Stomach (tissue), 9 donors: ENCODE results near the gene PDK2. TPM values are rescaled to one million over a fixed set of nuclear protein-coding genes. Genes with fewer than 3 reads are reported as not detected.
A peak's percentile ranks its signal among the peaks of the same experiment; 100 is the strongest.

Experiments
- DNase-seq, 2 donors: peaks; one replicate each; pipeline versions ENCODE4 v3.0.0 to v3.0.0-alpha.2; 2013 to 2019
- H3K27ac ChIP-seq, 5 donors: fragments of 200-600 bp in 4 of 5; sonication (generic) in 4 of 5; one replicate each; pipeline ENCODE4 v1.5.1; 2013 to 2019; ENCODE audit warnings: mild to moderate bottlenecking in 1 of 5, moderate library complexity in 1 of 5
- H3K27me3 ChIP-seq, 3 donors: fragments of 200-600 bp; sonication (generic); one replicate each; pipeline ENCODE4 v1.5.1; 2017 to 2019; ENCODE audit warnings: mixed run types in 1 of 3
- H3K36me3 ChIP-seq, 4 donors: fragments of 200-600 bp; sonication (generic); 1 replicate in 3 of 4; 2 replicates in 1 of 4; pipeline ENCODE4 v1.5.1; 2016 to 2019
- H3K4me1 ChIP-seq, 4 donors: fragments of 200-600 bp; sonication (generic); one replicate each; pipeline ENCODE4 v1.5.1; 2016 to 2019
- H3K4me3 ChIP-seq, 4 donors: fragments of 200-600 bp; sonication (generic) in 3 of 4; one replicate each; pipeline ENCODE4 v1.5.1; 2016 to 2019; ENCODE audit warnings: mild to moderate bottlenecking in 1 of 4
- H3K9me3 ChIP-seq, 4 donors: fragments of 200-600 bp; sonication (generic); one replicate each; pipeline ENCODE4 v1.5.1; 2016 to 2019
- EP300 ChIP-seq: sonication (generic); formaldehyde crosslinking; IDR thresholded peaks from one replicate; pipeline ENCODE4 v1.6.1; 2017; ENCODE audit warnings: antibody characterized with exemption
- POLR2A ChIP-seq, 4 donors: fragments of 450-650 bp; IDR thresholded peaks; one replicate each; pipeline ENCODE4 v1.6.1; 2016; ENCODE audit warnings: antibody characterized with exemption in 4 of 4, control low read depth in 2 of 4, mild to moderate bottlenecking in 1 of 4, moderate library complexity in 1 of 4
- POLR2AphosphoS5 ChIP-seq, 3 donors: sonication (generic); formaldehyde crosslinking; IDR thresholded peaks; one replicate each; pipeline ENCODE4 v1.6.1; 2016; ENCODE audit warnings: antibody characterized with exemption in 3 of 3
- WGBS, 5 donors: extraction: QIAGEN DNeasy Blood & Tissue Kit in 3 of 5; methylation state at CpG; one replicate each; pipeline versions ENCODE4 v1.1.5 to v1.1.7; 2013 to 2018; 5-methylcytosine and 5-hydroxymethylcytosine counted together
- intact Hi-C: fragments of 100-400 bp; cut with DNase I; formaldehyde crosslinking; loops from one replicate; pipeline ENCODE4 v1.15.1; 2023; ENCODE audit warnings: low total_unique reads
- polyA plus RNA-seq, 3 donors: library from polyadenylated mRNA; stranded (reverse); fragments of 200-250 nt; gene quantifications; one replicate each; pipeline ENCODE4 v1.2.3, GENCODE V29; 2013
- total RNA-seq, 5 donors: library from RNA; depleted of rRNA; stranded (reverse); fragments of >200 nt; gene quantifications; one replicate each; pipeline versions ENCODE4 v1.1.0 to v1.2.3, GENCODE V29; 2014 to 2016
- TF ChIP-seq, protein P1 (sequence below), 7 experiments: fragments of 450-650 bp in 4 of 7; fragments of 200-600 bp in 3 of 7; sonication (generic) in 3 of 7; IDR thresholded peaks; one replicate each; pipeline ENCODE4 v1.5.1; 2016 to 2019; ENCODE audit warnings: antibody characterized with exemption in 7 of 7, control low read depth in 2 of 7, mild to moderate bottlenecking in 1 of 7
- donor health status: healthy with polysubstance abuse.
- donor health status: Bipolar disorder and iron deficiency.
- donor health status: healthy.

The PDK2 gene
- total and polyA plus RNA-seq, 8 donors, result 4.6 to 255 (median 20.4) TPM

GRCh38 chr17:50151041-50151936 lies 56.1 kb downstream of the PDK2 start:
- Histone ChIP-seq H3K9me3 (no peaks in the 10 kb centered on the region), H3K36me3 (no peaks in the 10 kb centered on the region), H3K27me3 (no peaks in the 10 kb centered on the region), H3K27ac (peak overlapping the region; percentile 80 to 97 (median 92)), H3K4me3 (peak overlapping the region; percentile 75 to 93 (median 85)), H3K4me1 (peaks cover 61 to 88% (median 73%) of the 10 kb centered on the region in 4 donors)
- intact Hi-C loops, result no loop called here
- 0 to 2% (median 1%) methylated on average over 32 to 40 of the region's 40 CpGs for WGBS, 5 donors
- DNase-seq, result peak; percentile 91 to 97
- TF ChIP-seq POLR2AphosphoS5 (IDR thresholded peaks at IDR 0.05), result peak in 2 of 3 donors; percentile 47 to 48
- TF ChIP-seq, protein P1, sequence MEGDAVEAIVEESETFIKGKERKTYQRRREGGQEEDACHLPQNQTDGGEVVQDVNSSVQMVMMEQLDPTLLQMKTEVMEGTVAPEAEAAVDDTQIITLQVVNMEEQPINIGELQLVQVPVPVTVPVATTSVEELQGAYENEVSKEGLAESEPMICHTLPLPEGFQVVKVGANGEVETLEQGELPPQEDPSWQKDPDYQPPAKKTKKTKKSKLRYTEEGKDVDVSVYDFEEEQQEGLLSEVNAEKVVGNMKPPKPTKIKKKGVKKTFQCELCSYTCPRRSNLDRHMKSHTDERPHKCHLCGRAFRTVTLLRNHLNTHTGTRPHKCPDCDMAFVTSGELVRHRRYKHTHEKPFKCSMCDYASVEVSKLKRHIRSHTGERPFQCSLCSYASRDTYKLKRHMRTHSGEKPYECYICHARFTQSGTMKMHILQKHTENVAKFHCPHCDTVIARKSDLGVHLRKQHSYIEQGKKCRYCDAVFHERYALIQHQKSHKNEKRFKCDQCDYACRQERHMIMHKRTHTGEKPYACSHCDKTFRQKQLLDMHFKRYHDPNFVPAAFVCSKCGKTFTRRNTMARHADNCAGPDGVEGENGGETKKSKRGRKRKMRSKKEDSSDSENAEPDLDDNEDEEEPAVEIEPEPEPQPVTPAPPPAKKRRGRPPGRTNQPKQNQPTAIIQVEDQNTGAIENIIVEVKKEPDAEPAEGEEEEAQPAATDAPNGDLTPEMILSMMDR (IDR thresholded peaks at IDR 0.05), result peak in 5 of 7 experiments; percentile 31 to 92 (median 83)
- no peak for TF ChIP-seq POLR2A (IDR thresholded peaks at IDR 0.05)

DNA sequence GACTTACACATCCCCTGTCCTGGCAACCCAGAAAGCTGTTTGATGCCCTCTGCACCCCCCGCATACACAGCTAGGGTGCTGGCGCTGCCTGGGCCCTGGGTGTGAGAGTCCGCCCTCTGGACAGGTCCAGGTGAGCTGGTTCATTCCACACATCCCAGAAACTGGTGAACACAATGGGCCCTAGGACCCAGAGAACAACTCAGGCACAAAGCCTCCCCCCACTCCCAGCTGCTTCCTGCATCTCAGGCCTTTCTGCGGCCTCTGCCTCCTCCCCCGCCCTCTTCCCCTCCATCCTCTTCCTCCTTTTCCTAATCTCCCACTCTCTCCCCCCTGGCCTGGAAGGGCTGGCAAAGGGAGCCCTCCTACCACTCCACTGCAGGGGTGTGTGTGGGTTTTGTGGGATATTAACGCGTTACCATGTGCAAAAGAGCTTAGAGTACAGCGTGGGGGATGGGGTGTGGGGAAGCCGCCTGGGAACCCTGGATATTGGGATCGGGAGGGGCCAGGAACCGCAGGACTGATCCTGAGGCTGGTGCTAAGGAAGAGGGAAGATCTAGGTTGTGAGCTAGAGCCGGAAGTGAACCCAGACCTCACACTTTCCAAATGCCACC lies 56.9 kb downstream of the PDK2 start:
- TF ChIP-seq EP300 (no peak), POLR2AphosphoS5 (IDR thresholded peaks at IDR 0.05) (peak in 2 of 3 donors; percentile 47 to 63), POLR2A (IDR thresholded peaks at IDR 0.05) (no peak)
- TF ChIP-seq, protein P1 (IDR thresholded peaks at IDR 0.05), result peak in 1 of 7 experiments; percentile 26
- H3K4me3 ChIP-seq, result peak overlapping the region; percentile 75 to 93 (median 85)
- H3K9me3 ChIP-seq, result no peaks in the 10 kb centered on the region
- H3K27ac ChIP-seq, result peak overlapping the region; percentile 80 to 97 (median 92)
- intact Hi-C loops, result no loop called here
- DNase-seq, result peak; percentile 83 to 96
- no peaks in the 10 kb centered on the region for H3K27me3 ChIP-seq
- H3K4me1 ChIP-seq, result peaks cover 54 to 81% (median 66%) of the 10 kb centered on the region in 4 donors
- 0 to 3% (median 1%) methylated on average over 12 of the region's 12 CpGs for WGBS, 5 donors
- no peaks in the 10 kb centered on the region for H3K36me3 ChIP-seq

- DNase-seq, result no peak
- TF ChIP-seq, protein P1 (IDR thresholded peaks at IDR 0.05), result no peak
- TF ChIP-seq EP300 (no peak), POLR2AphosphoS5 (IDR thresholded peaks at IDR 0.05) (no peak), POLR2A (IDR thresholded peaks at IDR 0.05) (no peak)
- WGBS, 5 donors, result 75 to 82% (median 79%) methylated on average over 7 of the region's 7 CpGs
- Histone ChIP-seq H3K4me3 (peak overlapping the region in 3 of 4 donors; percentile 75 to 93 (median 86)), H3K27me3 (no peaks in the 10 kb centered on the region), H3K27ac (peak overlapping the region in 4 of 5 donors; percentile 89 to 97 (median 92)), H3K9me3 (no peaks in the 10 kb centered on the region), H3K4me1 (peaks cover 47 to 74% (median 59%) of the 10 kb centered on the region in 4 donors), H3K36me3 (no peaks in the 10 kb centered on the region)
- intact Hi-C loops, result no loop called here
Observed at GRCh38 chr17:50152736-50153135, 57.6 kb downstream of the PDK2 start.
